ENCODE data around the gene B3GALT5. TPM values are rescaled to one million over a fixed set of nuclear protein-coding genes. Genes with fewer than 3 reads are reported as not detected.

Gene B3GALT5
- total RNA-seq, 1 donor from 2014 or later = 0.25 TPM

GRCh38 chr21:39663742-39664492, 51.2 kb downstream of the B3GALT5 start:
- Mint-ChIP-seq H3K27ac (ENCODE audit: unreplicated experiment) (no peak overlapping the region), H3K4me1 (ENCODE audit: low read depth, unreplicated experiment) (peaks cover 5% of the 10 kb centered on the region), H3K36me3 (ENCODE audit: unreplicated experiment) (peaks cover 3% of the 10 kb centered on the region), H3K9me3 (ENCODE audit: unreplicated experiment) (peaks cover 3% of the 10 kb centered on the region), H3K4me3 (ENCODE audit: unreplicated experiment) (no peak overlapping the region), H3K27me3 (ENCODE audit: unreplicated experiment) (peaks cover 3% of the 10 kb centered on the region)
- no peak for TF ChIP-seq CTCF (IDR thresholded peaks at IDR 0.05; ENCODE audit: partially characterized antibody, unreplicated experiment)
- no peak for DNase-seq

GRCh38 chr21:39664586-39664985, 51.8 kb downstream of the B3GALT5 start:
- peaks cover 3% of the 10 kb centered on the region for H3K36me3 Mint-ChIP-seq (ENCODE audit: unreplicated experiment)
- no peak for DNase-seq

GRCh38 chr21:39666026-39666425, 53.3 kb downstream of the B3GALT5 start:
- Mint-ChIP-seq H3K27me3 (ENCODE audit: unreplicated experiment) (no peaks in the 10 kb centered on the region), H3K4me3 (ENCODE audit: unreplicated experiment) (no peak overlapping the region), H3K36me3 (ENCODE audit: unreplicated experiment) (no peaks in the 10 kb centered on the region), H3K27ac (ENCODE audit: unreplicated experiment) (no peak overlapping the region), H3K9me3 (ENCODE audit: unreplicated experiment) (peaks cover 3% of the 10 kb centered on the region), H3K4me1 (ENCODE audit: low read depth, unreplicated experiment) (no peaks in the 10 kb centered on the region)
- DNase-seq = no peak
- TF ChIP-seq CTCF (IDR thresholded peaks at IDR 0.05; ENCODE audit: partially characterized antibody, unreplicated experiment) = no peak

More at GRCh38 chr21:39664586-39664985, 51.8 kb downstream of the B3GALT5 start:
- Mint-ChIP-seq H3K4me3 (ENCODE audit: unreplicated experiment) (no peak overlapping the region), H3K4me1 (ENCODE audit: low read depth, unreplicated experiment) (peaks cover 5% of the 10 kb centered on the region), H3K27me3 (ENCODE audit: unreplicated experiment) (peaks cover 3% of the 10 kb centered on the region), H3K27ac (ENCODE audit: unreplicated experiment) (no peak overlapping the region), H3K9me3 (ENCODE audit: unreplicated experiment) (peaks cover 3% of the 10 kb centered on the region)
- no peak for TF ChIP-seq CTCF (IDR thresholded peaks at IDR 0.05; ENCODE audit: partially characterized antibody, unreplicated experiment)

GRCh38 chr21:39666681-39667315, 54.1 kb downstream of the B3GALT5 start:
- no peak for DNase-seq
- no peaks in the 10 kb centered on the region for H3K27me3 Mint-ChIP-seq (ENCODE audit: unreplicated experiment)
- no peak for TF ChIP-seq CTCF (IDR thresholded peaks at IDR 0.05; ENCODE audit: partially characterized antibody, unreplicated experiment)
- H3K36me3 Mint-ChIP-seq (ENCODE audit: unreplicated experiment) = no peaks in the 10 kb centered on the region
- H3K4me3 Mint-ChIP-seq (ENCODE audit: unreplicated experiment) = no peak overlapping the region
- no peaks in the 10 kb centered on the region for H3K4me1 Mint-ChIP-seq (ENCODE audit: low read depth, unreplicated experiment)
- H3K27ac Mint-ChIP-seq (ENCODE audit: unreplicated experiment) = no peak overlapping the region
- peaks cover 3% of the 10 kb centered on the region for H3K9me3 Mint-ChIP-seq (ENCODE audit: unreplicated experiment)

GRCh38 chr21:39667353-39667891, 54.7 kb downstream of the B3GALT5 start:
- H3K4me3 Mint-ChIP-seq (ENCODE audit: unreplicated experiment) = no peak overlapping the region
- no peak overlapping the region for H3K27ac Mint-ChIP-seq (ENCODE audit: unreplicated experiment)
- no peaks in the 10 kb centered on the region for H3K27me3 Mint-ChIP-seq (ENCODE audit: unreplicated experiment)
- peaks cover 3% of the 10 kb centered on the region for H3K9me3 Mint-ChIP-seq (ENCODE audit: unreplicated experiment)
- DNase-seq = no peak
- H3K4me1 Mint-ChIP-seq (ENCODE audit: low read depth, unreplicated experiment) = no peaks in the 10 kb centered on the region
- H3K36me3 Mint-ChIP-seq (ENCODE audit: unreplicated experiment) = no peaks in the 10 kb centered on the region
- TF ChIP-seq CTCF (IDR thresholded peaks at IDR 0.05; ENCODE audit: partially characterized antibody, unreplicated experiment) = no peak

All from glutamatergic neuron (in vitro differentiated cells).